ES-I3 (cell line): Measurements from ENCODE around the gene ADD3.
"Not testable (repeated sequence)": the region's sequence is repeated elsewhere in the genome, so short reads cannot be mapped to it uniquely, and the experiment has no call there.

Experiments used
- H3K36me3 ChIP-seq: 2 replicates; pipeline ENCODE4 v1.6.1; 2013; ENCODE audit warnings: mild to moderate bottlenecking, low read length, control low read depth, moderate library complexity; ENCODE audit not compliant: insufficient read depth
- H3K4me1 ChIP-seq: 2 replicates; pipeline ENCODE4 v1.6.1; 2013; ENCODE audit warnings: mild to moderate bottlenecking, control low read depth, low read length; ENCODE audit not compliant: insufficient read depth
- H3K9ac ChIP-seq: 2 replicates; pipeline ENCODE4 v1.6.1; 2013; ENCODE audit warnings: low read depth, mild to moderate bottlenecking, low read length, moderate library complexity
- H3K9me3 ChIP-seq: 2 replicates; pipeline ENCODE4 v1.6.1; 2013; ENCODE audit warnings: mild to moderate bottlenecking, low read length, moderate library complexity; ENCODE audit not compliant: control insufficient read depth, insufficient read depth

Gene ADD3

DNA sequence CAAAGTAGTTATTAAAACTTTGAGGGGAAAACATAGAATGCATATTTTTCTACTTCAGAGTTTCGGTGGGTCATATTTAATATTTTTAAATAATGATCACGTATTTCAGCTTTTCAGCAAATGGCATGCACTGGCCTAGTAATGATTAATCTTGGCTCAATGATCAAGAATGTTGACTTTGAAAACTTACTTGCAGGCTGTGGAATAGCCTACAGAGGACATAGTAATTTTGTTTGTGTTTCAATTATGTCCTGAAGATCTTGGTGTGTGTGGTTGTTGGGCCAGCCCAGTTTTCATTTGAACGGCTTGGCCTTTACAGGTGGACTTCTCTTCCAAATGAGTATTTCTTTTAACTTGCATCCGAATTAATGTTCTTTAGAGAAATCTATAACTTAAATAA lies 35.1 kb downstream of the ADD3 start:
- no peak overlapping the region for H3K9ac ChIP-seq
- H3K9me3 ChIP-seq = peaks cover 14% of the 10 kb centered on the region
- H3K4me1 ChIP-seq = peaks cover 11% of the 10 kb centered on the region; the same call in 1 of the 2 replicates
- H3K36me3 ChIP-seq = no peaks in the 10 kb centered on the region

GRCh38 chr10:110044681-110045080 lies 36.9 kb downstream of the ADD3 start:
- Histone ChIP-seq H3K36me3 (no peaks in the 10 kb centered on the region), H3K4me1 (0 out of 2 replicates have a peak, but pooled peaks cover 6% of the 10 kb centered on the region), H3K9ac (no peak overlapping the region), H3K9me3 (peaks cover 29% of the 10 kb centered on the region)

GRCh38 chr10:110045772-110046171 lies 38.0 kb downstream of the ADD3 start:
- 0 out of 2 replicates have a peak, but pooled peaks cover 3% of the 10 kb centered on the region for H3K4me1 ChIP-seq
- H3K9ac ChIP-seq = no peak overlapping the region
- peaks cover 29% of the 10 kb centered on the region for H3K9me3 ChIP-seq
- H3K36me3 ChIP-seq = no peaks in the 10 kb centered on the region

DNA sequence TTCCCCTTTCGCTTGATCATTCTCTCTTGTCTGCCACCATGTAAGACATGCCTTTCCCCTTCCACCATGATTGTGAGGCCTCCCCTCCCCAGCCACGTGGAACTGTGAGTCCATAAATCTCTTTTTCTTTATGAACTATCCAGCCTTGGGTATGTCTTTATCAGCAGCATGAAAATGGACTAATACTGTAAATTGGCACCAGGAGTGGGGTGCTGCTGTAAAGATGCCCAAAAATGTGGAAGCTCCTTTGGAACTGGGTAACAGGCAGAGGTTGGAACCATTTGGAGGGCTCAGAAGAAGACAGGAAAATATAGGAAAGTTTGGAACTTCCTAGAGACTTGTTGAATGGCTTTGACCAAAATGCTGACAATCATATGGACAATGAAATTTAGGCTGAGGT lies 40.4 kb downstream of the ADD3 start:
- H3K36me3 ChIP-seq = not testable (repeated sequence)
- H3K9me3 ChIP-seq = peaks cover 29% of the 10 kb centered on the region

GRCh38 chr10:110048781-110049180 lies 41.0 kb downstream of the ADD3 start:
- Histone ChIP-seq H3K36me3 (no peaks in the 10 kb centered on the region), H3K9me3 (peaks cover 29% of the 10 kb centered on the region), H3K9ac (no peak overlapping the region), H3K4me1 (no peaks in the 10 kb centered on the region)

More for the DNA sequence above, 40.4 kb downstream of the ADD3 start:
- H3K9ac ChIP-seq, H3K4me1 ChIP-seq: not testable (repeated sequence)

DNA sequence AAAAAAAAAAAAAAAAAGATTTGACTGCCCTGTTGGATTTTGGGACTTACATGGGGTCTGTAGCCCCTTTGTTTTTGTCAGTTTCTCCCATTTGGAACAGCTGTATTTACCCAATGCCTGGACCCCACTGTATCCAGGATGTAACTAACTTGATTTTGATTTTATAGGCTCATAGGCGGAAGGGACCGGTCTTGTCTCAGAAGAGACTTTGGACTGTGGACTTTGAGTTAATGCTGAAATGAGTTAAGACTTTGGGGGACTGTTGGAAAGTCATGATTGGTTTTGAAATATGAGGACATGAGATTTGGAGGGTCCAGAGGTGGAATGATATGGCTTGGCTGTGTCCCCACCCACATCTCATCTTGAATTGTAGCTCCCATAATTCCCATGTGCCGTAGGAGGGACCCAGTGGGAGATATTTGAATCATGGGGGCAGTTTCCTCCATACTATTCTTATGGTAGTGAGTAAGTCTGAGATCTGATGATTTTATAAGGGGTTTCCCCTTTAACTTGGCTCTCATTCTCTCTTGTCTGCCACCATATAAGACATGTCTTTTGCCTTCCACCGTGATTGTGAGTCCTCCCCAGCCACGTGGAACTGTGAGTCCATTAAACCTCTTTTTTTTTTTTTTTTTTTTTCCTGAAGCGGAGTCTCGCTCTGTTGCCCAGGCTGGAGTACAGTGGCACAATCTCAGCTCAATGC lies 42.3 kb downstream of the ADD3 start:
- H3K36me3 ChIP-seq, H3K9ac ChIP-seq, H3K4me1 ChIP-seq: not testable (repeated sequence)
- H3K9me3 ChIP-seq = peaks cover 29% of the 10 kb centered on the region

GRCh38 chr10:110051487-110051886 lies 43.7 kb downstream of the ADD3 start:
- no peaks in the 10 kb centered on the region for H3K36me3 ChIP-seq
- H3K9me3 ChIP-seq = peaks cover 24% of the 10 kb centered on the region
- no peak overlapping the region for H3K9ac ChIP-seq
- H3K4me1 ChIP-seq = no peaks in the 10 kb centered on the region

- Histone ChIP-seq H3K9me3 (peaks cover 15% of the 10 kb centered on the region), H3K36me3 (no peaks in the 10 kb centered on the region), H3K4me1 (no peaks in the 10 kb centered on the region), H3K9ac (no peak overlapping the region)
Measured at GRCh38 chr10:110052916-110053315, 45.1 kb downstream of the ADD3 start.

DNA sequence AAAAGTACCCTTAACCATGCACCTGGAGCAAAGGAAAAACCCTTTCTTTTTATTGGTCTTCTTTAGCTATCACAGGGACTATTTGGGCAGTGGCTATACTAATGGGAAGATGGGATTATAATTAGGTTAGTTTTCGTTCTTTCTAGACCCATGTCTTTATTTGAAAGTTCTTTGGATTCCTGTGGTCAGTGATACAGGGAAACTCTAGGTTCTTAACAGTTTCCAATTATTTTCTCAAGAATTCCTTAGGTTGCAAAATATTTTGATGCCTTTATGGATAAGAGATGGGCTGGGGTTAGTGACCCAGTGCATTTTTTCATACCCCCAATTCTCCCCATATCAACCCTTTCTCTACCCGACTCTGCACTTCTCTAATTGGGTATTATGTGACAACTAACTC lies 49.0 kb downstream of the ADD3 start:
- Histone ChIP-seq H3K9ac (no peak overlapping the region), H3K4me1 (no peaks in the 10 kb centered on the region), H3K9me3 (no peaks in the 10 kb centered on the region), H3K36me3 (no peaks in the 10 kb centered on the region)

DNA sequence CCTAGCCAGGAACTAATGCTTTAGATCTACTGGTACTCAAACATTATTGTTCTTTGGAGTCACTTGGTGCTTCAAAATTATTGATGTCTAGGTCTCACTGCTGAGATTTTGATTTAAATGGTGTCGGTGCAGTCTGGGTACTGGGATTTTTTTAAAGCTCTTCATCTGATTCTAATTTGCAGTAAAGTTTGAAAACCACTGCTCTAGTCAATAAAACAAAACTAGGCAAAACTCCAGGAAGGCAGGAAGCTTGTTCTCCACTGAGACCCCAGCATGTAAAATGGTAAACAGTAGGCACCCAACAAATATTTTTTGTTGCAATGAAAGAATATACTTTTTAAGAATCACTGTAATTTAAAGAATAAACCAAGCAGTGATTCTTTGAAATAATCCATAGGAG lies 49.7 kb downstream of the ADD3 start:
- no peaks in the 10 kb centered on the region for H3K4me1 ChIP-seq
- no peak overlapping the region for H3K9ac ChIP-seq
- no peaks in the 10 kb centered on the region for H3K36me3 ChIP-seq
- no peaks in the 10 kb centered on the region for H3K9me3 ChIP-seq

DNA sequence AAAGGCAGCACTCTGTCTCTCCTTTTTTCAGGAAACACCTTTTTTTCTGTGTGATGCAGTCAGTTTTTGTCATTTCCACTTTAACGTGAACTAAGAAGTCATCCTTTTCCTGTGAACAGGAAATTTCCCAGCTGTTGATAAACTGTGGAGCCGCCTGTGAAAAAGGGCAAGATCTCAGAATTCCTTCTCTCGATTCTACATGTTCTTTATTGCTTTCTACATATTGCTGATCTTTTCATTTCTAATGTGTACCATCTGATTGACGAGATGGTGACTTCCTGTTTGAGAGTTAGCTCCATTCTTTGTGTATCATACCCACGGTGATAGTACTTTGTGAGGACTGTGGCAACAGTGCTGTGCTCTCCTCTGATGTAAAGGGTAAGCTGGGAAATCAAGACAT lies 50.4 kb downstream of the ADD3 start:
- H3K4me1 ChIP-seq = no peaks in the 10 kb centered on the region
- no peaks in the 10 kb centered on the region for H3K36me3 ChIP-seq
- no peak overlapping the region for H3K9ac ChIP-seq
- no peaks in the 10 kb centered on the region for H3K9me3 ChIP-seq

DNA sequence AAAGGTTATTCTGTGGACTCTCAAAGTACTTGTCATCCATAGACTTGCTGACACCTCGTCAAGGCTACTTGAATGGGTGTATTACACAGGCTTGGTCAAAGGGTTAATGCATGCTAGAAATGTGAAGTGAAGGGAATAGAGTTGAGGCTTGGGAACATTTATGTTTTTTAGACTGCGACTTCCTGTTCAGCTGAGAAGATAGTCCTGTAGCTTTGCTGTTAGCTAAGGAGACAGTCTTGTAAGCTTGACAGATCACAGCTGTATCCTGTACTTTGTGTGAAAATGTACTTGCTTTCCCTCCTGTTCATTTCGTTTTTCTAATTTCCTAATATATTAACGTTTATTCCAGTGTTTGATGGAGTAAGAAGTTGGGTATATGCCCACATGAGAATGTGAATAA lies 52.1 kb downstream of the ADD3 start:
- no peaks in the 10 kb centered on the region for H3K36me3 ChIP-seq
- H3K9me3 ChIP-seq = no peaks in the 10 kb centered on the region
- H3K9ac ChIP-seq = no peak overlapping the region
- no peaks in the 10 kb centered on the region for H3K4me1 ChIP-seq

DNA sequence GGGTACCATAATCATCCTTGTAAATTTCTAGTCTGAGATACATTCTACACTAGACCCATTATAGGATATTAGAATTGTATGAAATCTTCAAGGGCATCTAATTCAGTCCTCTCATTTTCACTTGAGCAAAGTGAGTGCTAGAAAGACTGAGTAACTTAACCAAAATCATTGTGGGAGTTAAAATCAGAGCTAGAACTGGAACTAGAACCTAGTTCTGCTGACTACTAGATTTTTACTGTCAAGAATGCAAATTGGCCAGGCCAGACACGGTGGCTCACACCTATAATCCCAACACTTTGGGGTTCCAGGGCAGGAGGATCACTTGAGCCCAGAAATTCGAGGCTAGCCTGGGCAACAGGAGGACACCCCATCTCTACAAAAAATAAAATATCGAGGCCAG lies 53.9 kb downstream of the ADD3 start:
- no peaks in the 10 kb centered on the region for H3K9me3 ChIP-seq
- H3K4me1 ChIP-seq = no peaks in the 10 kb centered on the region
- no peaks in the 10 kb centered on the region for H3K36me3 ChIP-seq
- no peak overlapping the region for H3K9ac ChIP-seq

GRCh38 chr10:110065269-110065668 lies 57.5 kb downstream of the ADD3 start:
- H3K9ac ChIP-seq = no peak overlapping the region
- H3K36me3 ChIP-seq = no peaks in the 10 kb centered on the region
- no peaks in the 10 kb centered on the region for H3K9me3 ChIP-seq
- peaks cover 23% of the 10 kb centered on the region for H3K4me1 ChIP-seq

- H3K36me3 ChIP-seq = no peaks in the 10 kb centered on the region
- no peaks in the 10 kb centered on the region for H3K9me3 ChIP-seq
- peaks cover 27% of the 10 kb centered on the region for H3K4me1 ChIP-seq
- H3K9ac ChIP-seq = no peak overlapping the region
Measured at GRCh38 chr10:110067960-110068770, 60.4 kb downstream of the ADD3 start.
